Measurements from ENCODE around the gene SEMA4B. TPM values are rescaled to one million over a fixed set of nuclear protein-coding genes. Genes with fewer than 3 reads are reported as not detected.
A peak's percentile ranks its signal among the peaks of the same experiment; 100 is the strongest.

SEMA4B gene
- total RNA-seq, 1 experiment from 2014 or later: 73.0 TPM

- TF ChIP-seq CTCF (IDR thresholded peaks at IDR 0.05; ENCODE audit: unreplicated experiment): no peak
- Mint-ChIP-seq H3K4me3 (ENCODE audit: low read depth, unreplicated experiment) (peak overlapping the region; percentile 51), H3K4me1 (ENCODE audit: low read depth, unreplicated experiment) (peaks cover 53% of the 10 kb centered on the region), H3K36me3 (ENCODE audit: insufficient read depth, unreplicated experiment) (peaks cover 60% of the 10 kb centered on the region), H3K27ac (ENCODE audit: unreplicated experiment) (peak overlapping the region; percentile 88), H3K27me3 (ENCODE audit: unreplicated experiment) (no peaks in the 10 kb centered on the region), H3K9me3 (ENCODE audit: low read depth, unreplicated experiment) (no peaks in the 10 kb centered on the region)
- CTCF ChIA-PET: interaction anchor here (0.6 to 3.3 kb wide), 6 partner anchors 12 to 1058 kb away, joined by 3 to 13 read pairs (median 6); partner anchors contain the start of gene SEMA4B
- BruUV-seq (replicated peaks): no TSS peak
- intact Hi-C loops (cut with micrococcal nuclease; ENCODE audit: unreplicated experiment): loop anchor here (2.0 kb wide), 1 partner anchor 28 kb away; no protein-coding TSS in a partner anchor
- peak; percentile 73 for DNase-seq
Observed at GRCh38 chr15:90213122-90213817, 12.1 kb downstream of the SEMA4B start.

- Mint-ChIP-seq H3K9me3 (ENCODE audit: low read depth, unreplicated experiment) (no peaks in the 10 kb centered on the region), H3K36me3 (ENCODE audit: insufficient read depth, unreplicated experiment) (peaks cover 56% of the 10 kb centered on the region), H3K27me3 (ENCODE audit: unreplicated experiment) (no peaks in the 10 kb centered on the region), H3K4me3 (ENCODE audit: low read depth, unreplicated experiment) (peak overlapping the region; percentile 51), H3K4me1 (ENCODE audit: low read depth, unreplicated experiment) (peaks cover 58% of the 10 kb centered on the region), H3K27ac (ENCODE audit: unreplicated experiment) (peak overlapping the region; percentile 88)
- intact Hi-C loops (cut with micrococcal nuclease; ENCODE audit: unreplicated experiment): loop anchor here (2.0 kb wide), 1 partner anchor 29 kb away; no protein-coding TSS in a partner anchor
- no TSS peak for BruUV-seq (replicated peaks)
- DNase-seq: no peak
- CTCF ChIA-PET: interaction anchor here (0.6 to 3.3 kb wide), 4 partner anchors 12 to 1058 kb away, joined by 4 to 13 read pairs (median 8); partner anchors contain the start of gene SEMA4B
- TF ChIP-seq CTCF (IDR thresholded peaks at IDR 0.05; ENCODE audit: unreplicated experiment): no peak
Observed at GRCh38 chr15:90213818-90214204, 12.7 kb downstream of the SEMA4B start.

- Mint-ChIP-seq H3K36me3 (ENCODE audit: insufficient read depth, unreplicated experiment) (peaks cover 54% of the 10 kb centered on the region), H3K9me3 (ENCODE audit: low read depth, unreplicated experiment) (no peaks in the 10 kb centered on the region), H3K27me3 (ENCODE audit: unreplicated experiment) (no peaks in the 10 kb centered on the region), H3K4me3 (ENCODE audit: low read depth, unreplicated experiment) (no peak overlapping the region), H3K4me1 (ENCODE audit: low read depth, unreplicated experiment) (peaks cover 53% of the 10 kb centered on the region), H3K27ac (ENCODE audit: unreplicated experiment) (no peak overlapping the region)
- CTCF ChIA-PET: interaction anchor here (0.7 to 3.3 kb wide), 6 partner anchors 13 to 454 kb away, joined by 3 to 13 read pairs (median 4); partner anchors contain the start of gene SEMA4B
- intact Hi-C loops (cut with micrococcal nuclease; ENCODE audit: unreplicated experiment): no loop called here
- no peak for DNase-seq
- no TSS peak for BruUV-seq (replicated peaks)
- TF ChIP-seq CTCF (IDR thresholded peaks at IDR 0.05; ENCODE audit: unreplicated experiment): peak; percentile 38
Observed at GRCh38 chr15:90214553-90215196, 13.5 kb downstream of the SEMA4B start.

GRCh38 chr15:90217671-90218394 lies 16.7 kb downstream of the SEMA4B start:
- no peak for DNase-seq
- Mint-ChIP-seq H3K27ac (ENCODE audit: unreplicated experiment) (no peak overlapping the region), H3K4me3 (ENCODE audit: low read depth, unreplicated experiment) (no peak overlapping the region), H3K4me1 (ENCODE audit: low read depth, unreplicated experiment) (peaks cover 30% of the 10 kb centered on the region), H3K9me3 (ENCODE audit: low read depth, unreplicated experiment) (no peaks in the 10 kb centered on the region), H3K27me3 (ENCODE audit: unreplicated experiment) (no peaks in the 10 kb centered on the region), H3K36me3 (ENCODE audit: insufficient read depth, unreplicated experiment) (peaks cover 55% of the 10 kb centered on the region)
- intact Hi-C loops (cut with micrococcal nuclease; ENCODE audit: unreplicated experiment): no loop called here
- BruUV-seq (replicated peaks): no TSS peak
- CTCF ChIA-PET: interaction anchor here (0.5 kb wide), 1 partner anchor 306 kb away, joined by 3 read pairs; no protein-coding TSS in a partner anchor
- TF ChIP-seq CTCF (IDR thresholded peaks at IDR 0.05; ENCODE audit: unreplicated experiment): no peak
